Activated CD8-positive, alpha-beta memory T cell treated with anti-CD3 and anti-CD28 coated beads, Interleukin-2, amount 50 U/mL, for 48 hours (primary cell): ENCODE measurements around the gene GTSE1.

Source experiments
- DNase-seq: peaks from one replicate; pipeline ENCODE4 v3.0.0-alpha.2; 2020

GTSE1 gene

GRCh38 chr22:46275455-46276122 is 21.1 kb upstream of the GTSE1 start:
- DNase-seq: no peak

GRCh38 chr22:46276563-46276962 is 20.1 kb upstream of the GTSE1 start:
- DNase-seq: no peak

- no peak for DNase-seq
Measured at GRCh38 chr22:46278656-46279645, 17.7 kb upstream of the GTSE1 start.

- DNase-seq: no peak
Measured at GRCh38 chr22:46280063-46280817, 16.4 kb upstream of the GTSE1 start.

GRCh38 chr22:46280999-46281623 is 15.6 kb upstream of the GTSE1 start:
- no peak for DNase-seq

- DNase-seq: no peak
Measured at GRCh38 chr22:46281866-46282678, 14.6 kb upstream of the GTSE1 start.

- no peak for DNase-seq
Measured at GRCh38 chr22:46286006-46286405, 10.7 kb upstream of the GTSE1 start.

GRCh38 chr22:46286941-46287872 is 9.5 kb upstream of the GTSE1 start:
- DNase-seq: no peak

GRCh38 chr22:46287873-46288751 is 8.6 kb upstream of the GTSE1 start:
- no peak for DNase-seq

- no peak for DNase-seq
Measured at GRCh38 chr22:46288846-46289243, 7.8 kb upstream of the GTSE1 start.

GRCh38 chr22:46289244-46289891 is 7.3 kb upstream of the GTSE1 start:
- DNase-seq: no peak

GRCh38 chr22:46290121-46290842 is 6.4 kb upstream of the GTSE1 start:
- DNase-seq: no peak

- no peak for DNase-seq
Measured at GRCh38 chr22:46290843-46291785, 5.6 kb upstream of the GTSE1 start.

- DNase-seq: no peak
Measured at GRCh38 chr22:46292173-46292572, 4.5 kb upstream of the GTSE1 start.

- no peak for DNase-seq
Measured at GRCh38 chr22:46292732-46293131, 3.9 kb upstream of the GTSE1 start.

GRCh38 chr22:46293577-46294260 is 3.0 kb upstream of the GTSE1 start:
- no peak for DNase-seq

- no peak for DNase-seq
Measured at GRCh38 chr22:46294784-46295183, 1.9 kb upstream of the GTSE1 start.
